GM19468 (cell line): Measurements from ENCODE around the gene INTU.
A peak's percentile ranks its signal among the peaks of the same experiment; 100 is the strongest.
"Not testable (repeated sequence)": the region's sequence is repeated elsewhere in the genome, so short reads cannot be mapped to it uniquely, and the experiment has no call there.

Source experiments
- ATAC-seq: cut with Tn5 transposase; IDR thresholded peaks from one replicate; pipeline ENCODE4 v1.9.1; 2021; ENCODE audit warnings: mild to moderate bottlenecking, moderate library complexity, moderate number of reproducible peaks; ENCODE audit not compliant: unreplicated experiment; ENCODE audit errors: extremely low read depth

The INTU gene

GRCh38 chr4:127632420-127633403 is at the start of gene INTU:
INTU (plus strand) TSS chr4:127632957; CDS start chr4:127633035, 78 bp downstream.
- ATAC-seq = peak; percentile 100

- not testable (repeated sequence) for ATAC-seq
Measured at GRCh38 chr4:127586496-127586895, 46.3 kb upstream of the INTU start.

GRCh38 chr4:127586922-127587571 is 45.7 kb upstream of the INTU start:
- peak; percentile 93 for ATAC-seq

GRCh38 chr4:127589153-127589552 is 43.6 kb upstream of the INTU start:
- not testable (repeated sequence) for ATAC-seq

GRCh38 chr4:127598656-127599055 is 34.1 kb upstream of the INTU start:
- no peak for ATAC-seq

- ATAC-seq = no peak
Measured at GRCh38 chr4:127601029-127601428, 31.7 kb upstream of the INTU start.

GRCh38 chr4:127604949-127605709 is 27.6 kb upstream of the INTU start:
- no peak for ATAC-seq

GRCh38 chr4:127606823-127607222 is 25.9 kb upstream of the INTU start:
- no peak for ATAC-seq

- no peak for ATAC-seq
Measured at GRCh38 chr4:127609484-127609883, 23.3 kb upstream of the INTU start.

- no peak for ATAC-seq
Measured at GRCh38 chr4:127610488-127610887, 22.3 kb upstream of the INTU start.

- ATAC-seq = no peak
Measured at GRCh38 chr4:127616898-127617297, 15.9 kb upstream of the INTU start.

GRCh38 chr4:127618427-127618826 is 14.3 kb upstream of the INTU start:
- ATAC-seq = no peak

GRCh38 chr4:127622621-127622920 is 10.2 kb upstream of the INTU start:
- ATAC-seq = no peak

GRCh38 chr4:127622921-127623796 is 9.6 kb upstream of the INTU start:
- peak; percentile 34 for ATAC-seq

- no peak for ATAC-seq
Measured at GRCh38 chr4:127623797-127624083, 9.0 kb upstream of the INTU start.

- no peak for ATAC-seq
Measured at GRCh38 chr4:127624173-127624572, 8.6 kb upstream of the INTU start.

- no peak for ATAC-seq
Measured at GRCh38 chr4:127629371-127629770, 3.4 kb upstream of the INTU start.

GRCh38 chr4:127630152-127630551 is 2.6 kb upstream of the INTU start:
- ATAC-seq = no peak

- no peak for ATAC-seq
Measured at GRCh38 chr4:127631420-127631819, 1.3 kb upstream of the INTU start.

- ATAC-seq = no peak
Measured at GRCh38 chr4:127634181-127634580, 1.4 kb downstream of the INTU start.
